Keratinocyte (primary cell): ENCODE measurements around the gene KRT25. TPM values are rescaled to one million over a fixed set of nuclear protein-coding genes. Genes with fewer than 3 reads are reported as not detected.

Experiments used
- DNase-seq: peaks from one replicate; pipeline ENCODE4 v3.0.0-alpha.2; 2011; ENCODE audit warnings: low read depth, missing footprints, low spot score
- FAIRE-seq: peaks from 2 replicates; lab custom pipeline; 2011; peaks lifted over from hg19 to GRCh38; lab: Jason Lieb, UNC
- H2AFZ ChIP-seq: 2 replicates; pipeline ENCODE4 v1.6.0; 2012; ENCODE audit warnings: low read length, control low read depth, inconsistent platforms; ENCODE audit not compliant: control insufficient read depth
- H3K27ac ChIP-seq: 2 replicates; pipeline ENCODE4 v1.5.1; 2011; ENCODE audit warnings: low read length; ENCODE audit not compliant: control insufficient read depth, insufficient read depth
- H3K27me3 ChIP-seq: 3 replicates; pipeline ENCODE4 v1.6.0; 2011; ENCODE audit warnings: low read length; ENCODE audit not compliant: control insufficient read depth, insufficient read depth; ENCODE audit errors: extremely low read depth
- H3K36me3 ChIP-seq, 2 experiments: 2 replicates in 1 of 2; 3 replicates in 1 of 2; pipeline ENCODE4 v1.5.1; 2011; ENCODE audit warnings: low read length in 2 of 2, mild to moderate bottlenecking in 1 of 2; ENCODE audit not compliant: control insufficient read depth in 2 of 2, insufficient read depth in 2 of 2; ENCODE audit errors: extremely low read depth in 1 of 2
- H3K4me1 ChIP-seq: 3 replicates; pipeline ENCODE4 v1.5.1; 2011; ENCODE audit warnings: low read length; ENCODE audit not compliant: control insufficient read depth, insufficient read depth; ENCODE audit errors: extremely low read depth
- H3K4me2 ChIP-seq: 3 replicates; pipeline ENCODE4 v1.6.0; 2011; ENCODE audit warnings: low read depth, low read length; ENCODE audit not compliant: control insufficient read depth, insufficient read depth; ENCODE audit errors: extremely low read depth
- H3K4me3 ChIP-seq, 3 experiments: fragments of 200-600 bp in 1 of 3; sonication (generic) in 1 of 3; 2 replicates in 2 of 3; 3 replicates in 1 of 3; pipeline ENCODE4 v1.5.1; 2011 to 2016; ENCODE audit warnings: low read length in 3 of 3, mild to moderate bottlenecking in 3 of 3, control low read depth in 2 of 3, inconsistent platforms in 1 of 3, low read depth in 1 of 3, mixed read lengths in 1 of 3, mixed run types in 1 of 3, moderate library complexity in 1 of 3; ENCODE audit not compliant: control insufficient read depth in 2 of 3, insufficient read depth in 2 of 3; ENCODE audit errors: extremely low read depth in 1 of 3
- H3K79me2 ChIP-seq: 2 replicates; pipeline ENCODE4 v1.6.0; 2012; ENCODE audit warnings: low read length; ENCODE audit not compliant: control insufficient read depth, insufficient read depth
- H3K9ac ChIP-seq: 3 replicates; pipeline ENCODE4 v1.6.0; 2011; ENCODE audit warnings: low read length; ENCODE audit not compliant: control insufficient read depth, insufficient read depth; ENCODE audit errors: extremely low read depth
- H3K9me1 ChIP-seq: 3 replicates; pipeline ENCODE4 v1.6.0; 2011; ENCODE audit warnings: low read length; ENCODE audit not compliant: control insufficient read depth, insufficient read depth; ENCODE audit errors: extremely low read depth
- H3K9me3 ChIP-seq: 2 replicates; pipeline ENCODE4 v1.5.1; 2012; ENCODE audit warnings: low read depth, low read length; ENCODE audit not compliant: control insufficient read depth
- H4K20me1 ChIP-seq: 3 replicates; pipeline ENCODE4 v1.6.0; 2011; ENCODE audit warnings: low read length; ENCODE audit not compliant: control insufficient read depth, insufficient read depth; ENCODE audit errors: extremely low read depth
- CTCF ChIP-seq, 3 experiments: IDR thresholded peaks in 1 of 3; conservative IDR thresholded peaks in 1 of 3; optimal IDR thresholded peaks in 1 of 3; 2 replicates in 2 of 3; 3 replicates in 1 of 3; pipeline versions ENCODE3 to v1.5.1; 2011; ENCODE audit warnings: low read length in 3 of 3, mild to moderate bottlenecking in 3 of 3, moderate library complexity in 2 of 3, control low read depth in 1 of 3, inconsistent platforms in 1 of 3; ENCODE audit not compliant: insufficient read depth in 2 of 3; ENCODE audit errors: extremely low read depth in 1 of 3
- EZH2 ChIP-seq: IDR thresholded peaks from one replicate; pipeline ENCODE4 v1.6.1; 2012; ENCODE audit warnings: inconsistent platforms, mild to moderate bottlenecking, low read length, moderate library complexity
- dilution Hi-C: fragments of 300-500 bp; cut with MboI; formaldehyde crosslinking; loops from one replicate; pipeline ENCODE4 v1.7.0; 2020; ENCODE audit warnings: low sequenced_read_pairs; ENCODE audit not compliant: extremely low pct_ligation_motif_present
- polyA plus RNA-seq, 5 experiments: library from polyadenylated mRNA; depleted of rRNA in 3 of 5; stranded (reverse) in 3 of 5; stranded (forward) in 1 of 5; unstranded in 1 of 5; fragments of >200 nt; gene quantifications; 1 replicate in 1 of 5; 2 replicates in 3 of 5; 3 replicates in 1 of 5; pipeline versions ENCODE4 v1.2.1 to v1.2.3, GENCODE V29; 2011 to 2012; ENCODE audit warnings: missing spikeins in 2 of 5, low read depth in 1 of 5, low replicate concordance in 1 of 5

KRT25 gene
- polyA plus RNA-seq, 1 donor (not counting 4 experiments of a cell fraction or from before 2014, with no cell fraction given), result not detected

GRCh38 chr17:40801157-40801556 is 46.0 kb upstream of the KRT25 start:
- Histone ChIP-seq H3K9ac (no peak overlapping the region), H3K79me2 (no peaks in the 10 kb centered on the region), H2AFZ (no peak overlapping the region), H3K4me3 (no peak overlapping the region), H3K36me3 (no peaks in the 10 kb centered on the region), H3K4me2 (no peak overlapping the region), H4K20me1 (no peaks in the 10 kb centered on the region), H3K27ac (no peak overlapping the region), H3K27me3 (peaks cover 12% of the 10 kb centered on the region), H3K4me1 (no peaks in the 10 kb centered on the region), H3K9me3 (no peaks in the 10 kb centered on the region), H3K9me1 (no peaks in the 10 kb centered on the region)
- DNase-seq, result no peak
- TF ChIP-seq CTCF (optimal IDR thresholded peaks at IDR 0.05 in 1 of 3, IDR thresholded peaks at IDR 0.05 in 1 of 3, conservative IDR thresholded peaks at IDR 0.05 in 1 of 3; ENCODE audit: extremely low read depth in 1 of 3, insufficient read depth in 2 of 3, low read length in 3 of 3), result no peak
- no peak for TF ChIP-seq EZH2
- dilution Hi-C loops, result no loop called here
- FAIRE-seq, result no peak

- H3K27ac ChIP-seq, result no peak overlapping the region
- H3K4me1 ChIP-seq, result no peaks in the 10 kb centered on the region
- no peak for DNase-seq
- H3K4me2 ChIP-seq, result no peak overlapping the region
- no peaks in the 10 kb centered on the region for H3K36me3 ChIP-seq
- FAIRE-seq, result no peak
- no peaks in the 10 kb centered on the region for H3K79me2 ChIP-seq
- no peak overlapping the region for H3K4me3 ChIP-seq
- dilution Hi-C loops, result no loop called here
- H3K9me3 ChIP-seq, result no peaks in the 10 kb centered on the region
- H3K9me1 ChIP-seq, result no peaks in the 10 kb centered on the region
- TF ChIP-seq EZH2, result no peak
- TF ChIP-seq CTCF (optimal IDR thresholded peaks at IDR 0.05 in 1 of 3, IDR thresholded peaks at IDR 0.05 in 1 of 3, conservative IDR thresholded peaks at IDR 0.05 in 1 of 3; ENCODE audit: extremely low read depth in 1 of 3, insufficient read depth in 2 of 3, low read length in 3 of 3), result no peak
- no peaks in the 10 kb centered on the region for H4K20me1 ChIP-seq
- no peak overlapping the region for H3K9ac ChIP-seq
- H2AFZ ChIP-seq, result no peak overlapping the region
- peaks cover 19% of the 10 kb centered on the region for H3K27me3 ChIP-seq
These were observed 45.2 kb upstream of the KRT25 start for GRCh38 chr17:40800381-40800780.
